BLaER1 treated with 17β-estradiol and CSF1 and Interleukin-3, amounts not matched to agents 10 nM and 100 nM (cell line): ENCODE measurements around the gene TMOD1.

Experiments used
- H3K27ac ChIP-seq, 11 experiments: shearing (Covaris generic); formaldehyde crosslinking; 2 replicates each; pipeline ENCODE4 v1.8.1; 2022
- H3K27me3 ChIP-seq, 11 experiments: shearing (Covaris generic); formaldehyde crosslinking; 2 replicates each; pipeline ENCODE4 v1.8.1; 2022
- H3K36me3 ChIP-seq, 11 experiments: shearing (Covaris generic); formaldehyde crosslinking; 2 replicates each; pipeline ENCODE4 v1.8.1; 2022
- H3K4me1 ChIP-seq, 10 experiments: shearing (Covaris generic); formaldehyde crosslinking; 2 replicates each; pipeline ENCODE4 v1.8.1; 2022
- H3K4me2 ChIP-seq, 11 experiments: shearing (Covaris generic); formaldehyde crosslinking; 2 replicates each; pipeline ENCODE4 v1.8.1; 2022
- H3K4me3 ChIP-seq, 10 experiments: shearing (Covaris generic); formaldehyde crosslinking; 2 replicates each; pipeline ENCODE4 v1.8.1; 2022
- H3K9ac ChIP-seq, 11 experiments: shearing (Covaris generic); formaldehyde crosslinking; 2 replicates each; pipeline ENCODE4 v1.8.1; 2022
- H3K9me3 ChIP-seq, 11 experiments: shearing (Covaris generic); formaldehyde crosslinking; replicated peaks in 1 of 11; 2 replicates each; pipeline ENCODE4 v1.8.1; 2022
- H4K20me1 ChIP-seq, 11 experiments: shearing (Covaris generic); formaldehyde crosslinking; 2 replicates each; pipeline ENCODE4 v1.8.1; 2022
- Cebpa-rat ChIP-seq, 11 experiments: shearing (Covaris generic); IDR thresholded peaks; 2 replicates each; pipeline ENCODE4 v1.8.1; 2022

TMOD1 gene

DNA sequence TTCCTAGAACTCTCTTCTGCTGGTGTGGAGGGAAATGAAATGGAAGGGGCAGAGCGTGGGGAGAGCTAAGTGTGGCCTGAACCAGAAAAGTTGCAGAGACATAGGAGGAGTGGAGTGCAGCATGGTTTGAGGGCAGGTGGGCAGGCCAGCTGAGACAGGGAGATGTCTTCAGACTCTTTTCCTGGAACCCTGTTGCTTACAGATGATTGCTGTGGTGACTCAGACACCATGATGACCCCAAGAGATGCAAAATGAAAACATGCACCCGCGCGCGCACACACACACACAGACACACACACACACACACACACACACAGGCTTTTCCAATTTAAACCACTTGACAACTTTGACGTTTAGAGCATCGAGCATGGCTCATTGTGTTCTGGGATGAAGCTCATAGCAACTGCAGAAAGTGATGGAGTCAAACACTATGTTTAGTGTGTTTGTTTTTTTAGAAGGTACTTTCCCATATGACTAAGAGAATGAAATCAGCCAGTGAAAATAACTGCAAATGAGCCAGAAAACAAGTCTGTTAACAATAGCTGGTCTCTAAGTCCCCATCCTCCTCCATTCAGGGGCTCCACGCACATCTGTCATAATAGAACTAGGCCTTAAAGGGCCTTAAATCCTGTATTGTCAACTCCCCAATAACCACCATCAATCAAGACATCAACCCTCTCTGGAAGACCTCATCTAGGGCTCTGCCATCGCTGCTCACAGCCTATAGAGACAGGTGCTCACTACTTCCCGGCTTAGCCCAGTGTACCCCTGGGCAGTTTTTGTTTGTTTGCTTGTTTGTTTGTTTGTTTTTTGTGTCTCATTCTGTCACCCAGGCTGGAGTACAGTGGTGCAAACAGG lies 9.6 kb downstream of the TMOD1 start:
- Histone ChIP-seq H3K27ac (no peak overlapping the region), H3K9ac (no peak overlapping the region), H4K20me1 (no peaks in the 10 kb centered on the region), H3K27me3 (peaks cover 0 to 7% (median 1%) of the 10 kb centered on the region in 11 experiments; a peak in 14 of 22 replicates), H3K4me3 (no peak overlapping the region), H3K36me3 (no peaks in the 10 kb centered on the region), H3K9me3 (no peaks in the 10 kb centered on the region), H3K4me1 (no peaks in the 10 kb centered on the region), H3K4me2 (no peak overlapping the region)
- TF ChIP-seq Cebpa-rat (IDR thresholded peaks at IDR 0.05): no peak

DNA sequence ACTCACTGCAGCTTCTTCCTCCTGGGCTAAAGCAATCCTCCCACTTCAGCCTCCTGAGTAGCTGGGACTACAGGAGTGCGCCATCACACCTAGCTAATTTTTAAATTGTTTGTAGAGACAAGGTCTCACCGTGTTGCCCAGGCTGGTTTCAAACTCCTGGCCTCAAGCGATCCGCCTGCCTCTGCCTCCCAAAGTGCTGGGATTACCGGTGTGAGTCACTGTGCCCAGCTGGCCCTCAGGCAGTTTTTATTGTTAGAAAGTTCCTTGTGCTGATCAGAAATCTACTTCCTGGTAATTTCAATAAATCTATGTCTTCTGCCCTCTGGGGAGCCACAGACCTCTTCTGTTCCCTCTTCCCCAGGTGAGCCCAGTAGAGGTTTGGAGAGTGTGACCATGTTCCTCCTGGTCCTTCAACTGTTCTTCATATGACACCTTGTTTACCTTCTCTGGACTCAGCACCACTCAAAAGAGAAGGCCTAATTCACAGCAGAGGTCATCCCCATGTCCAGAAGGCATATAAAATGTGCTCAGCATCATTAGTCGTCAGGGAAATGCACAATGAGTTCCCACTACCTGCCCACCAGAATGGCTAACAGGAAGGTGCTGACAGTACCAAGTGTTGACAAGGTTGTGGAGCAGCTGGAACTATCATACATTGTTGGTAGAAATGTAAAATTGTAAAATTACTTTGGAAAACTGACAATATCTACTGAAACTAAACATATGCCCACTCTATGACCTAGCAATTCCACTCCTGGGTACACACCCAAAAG lies 10.4 kb downstream of the TMOD1 start:
- H3K27ac ChIP-seq: no peak overlapping the region
- no peaks in the 10 kb centered on the region; a peak in 1 of 22 replicates for H3K27me3 ChIP-seq
- H3K4me2 ChIP-seq: no peak overlapping the region
- H3K4me1 ChIP-seq: no peaks in the 10 kb centered on the region
- H3K9ac ChIP-seq: no peak overlapping the region
- H3K4me3 ChIP-seq: no peak overlapping the region
- no peak for TF ChIP-seq Cebpa-rat (IDR thresholded peaks at IDR 0.05)
- no peaks in the 10 kb centered on the region for H3K9me3 ChIP-seq
- no peaks in the 10 kb centered on the region for H4K20me1 ChIP-seq
- no peaks in the 10 kb centered on the region for H3K36me3 ChIP-seq

DNA sequence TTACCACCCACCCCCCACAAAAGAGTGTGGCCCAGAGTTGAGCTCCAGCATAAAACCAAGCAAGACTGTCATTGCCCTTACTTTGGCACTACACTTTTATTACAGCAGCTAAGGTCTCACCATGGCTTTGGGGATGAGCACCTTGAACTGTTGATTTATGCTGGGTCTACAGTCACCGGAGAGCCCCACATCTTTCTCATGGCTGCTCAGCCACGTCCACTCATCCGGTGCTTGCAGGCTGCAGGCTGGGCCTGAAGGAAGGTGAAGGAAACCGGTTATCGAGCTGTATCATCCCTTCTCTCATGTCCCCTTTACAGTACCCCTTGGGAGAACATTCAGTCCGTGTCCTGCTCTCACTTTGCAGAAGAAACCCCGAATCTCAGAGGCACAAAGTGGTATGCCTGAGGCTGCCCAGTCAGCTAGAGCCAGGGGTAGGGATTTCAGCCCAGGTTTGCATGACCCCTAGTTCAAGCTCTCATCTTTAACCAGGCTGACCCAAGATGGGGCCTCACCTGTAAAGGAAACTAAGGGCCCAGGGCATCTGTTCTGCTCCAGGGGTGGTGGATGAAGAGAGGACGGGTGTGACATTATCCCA lies 11.6 kb downstream of the TMOD1 start:
- H3K36me3 ChIP-seq: no peaks in the 10 kb centered on the region
- H3K27ac ChIP-seq: no peak overlapping the region
- no peak overlapping the region for H3K4me2 ChIP-seq
- H3K4me3 ChIP-seq: no peak overlapping the region
- no peaks in the 10 kb centered on the region for H3K4me1 ChIP-seq
- no peak overlapping the region for H3K9ac ChIP-seq
- H4K20me1 ChIP-seq: no peaks in the 10 kb centered on the region
- no peaks in the 10 kb centered on the region for H3K27me3 ChIP-seq
- TF ChIP-seq Cebpa-rat (IDR thresholded peaks at IDR 0.05): no peak
- H3K9me3 ChIP-seq: no peaks in the 10 kb centered on the region

DNA sequence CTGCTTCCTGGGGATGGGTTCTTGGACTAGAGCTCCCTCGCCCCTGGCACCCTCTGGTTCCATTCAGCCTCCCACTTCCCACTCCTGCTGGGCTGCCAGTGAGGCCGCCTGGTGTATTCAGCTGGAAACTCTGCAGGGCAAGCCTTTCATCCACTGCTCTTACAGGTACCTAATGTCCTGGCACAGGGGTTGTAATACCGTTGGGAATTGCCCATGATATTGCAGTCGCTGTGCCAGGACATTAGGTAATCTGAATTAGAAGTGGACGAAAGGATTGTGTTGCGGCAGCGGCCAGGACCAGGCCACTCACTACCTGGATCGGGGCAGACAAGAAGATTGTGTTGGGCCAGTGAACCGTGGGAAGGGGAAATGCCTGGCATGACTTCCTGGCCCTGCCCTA lies 13.1 kb downstream of the TMOD1 start:
- no peaks in the 10 kb centered on the region for H4K20me1 ChIP-seq
- no peaks in the 10 kb centered on the region for H3K36me3 ChIP-seq
- H3K27ac ChIP-seq: no peak overlapping the region
- no peak overlapping the region for H3K4me3 ChIP-seq
- H3K9me3 ChIP-seq: no peaks in the 10 kb centered on the region
- H3K4me2 ChIP-seq: no peak overlapping the region
- no peak overlapping the region for H3K9ac ChIP-seq
- H3K4me1 ChIP-seq: no peaks in the 10 kb centered on the region
- peaks cover 0 to 4% (median 0%) of the 10 kb centered on the region in 11 experiments; a peak in 1 of 22 replicates for H3K27me3 ChIP-seq
- no peak for TF ChIP-seq Cebpa-rat (IDR thresholded peaks at IDR 0.05)

DNA sequence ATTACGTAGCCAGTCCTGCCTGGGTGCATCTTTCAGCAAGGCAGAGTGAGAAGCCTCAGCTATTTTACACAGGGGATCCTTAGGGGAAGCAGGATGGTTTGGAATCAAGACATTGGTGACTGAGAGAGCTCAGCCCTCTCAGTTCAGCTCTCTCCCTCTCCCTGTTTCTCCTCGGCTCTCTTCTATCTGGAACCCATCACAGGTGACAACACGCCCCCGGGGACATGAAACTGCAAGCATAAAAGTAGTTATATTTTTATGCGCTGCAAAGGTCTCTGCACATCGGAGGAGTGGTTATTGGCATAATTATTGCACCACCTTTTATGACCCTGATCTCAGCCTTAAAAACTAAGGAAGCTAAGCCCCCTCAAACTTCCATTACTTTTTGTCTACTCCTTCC lies 14.2 kb downstream of the TMOD1 start:
- H4K20me1 ChIP-seq: no peaks in the 10 kb centered on the region
- no peak for TF ChIP-seq Cebpa-rat (IDR thresholded peaks at IDR 0.05)
- H3K27me3 ChIP-seq: peaks cover 0 to 6% (median 0%) of the 10 kb centered on the region in 11 experiments; a peak in 1 of 22 replicates
- H3K9ac ChIP-seq: no peak overlapping the region
- H3K9me3 ChIP-seq: no peaks in the 10 kb centered on the region
- H3K4me1 ChIP-seq: no peaks in the 10 kb centered on the region
- H3K27ac ChIP-seq: no peak overlapping the region
- H3K4me3 ChIP-seq: no peak overlapping the region
- H3K4me2 ChIP-seq: no peak overlapping the region
- H3K36me3 ChIP-seq: no peaks in the 10 kb centered on the region

DNA sequence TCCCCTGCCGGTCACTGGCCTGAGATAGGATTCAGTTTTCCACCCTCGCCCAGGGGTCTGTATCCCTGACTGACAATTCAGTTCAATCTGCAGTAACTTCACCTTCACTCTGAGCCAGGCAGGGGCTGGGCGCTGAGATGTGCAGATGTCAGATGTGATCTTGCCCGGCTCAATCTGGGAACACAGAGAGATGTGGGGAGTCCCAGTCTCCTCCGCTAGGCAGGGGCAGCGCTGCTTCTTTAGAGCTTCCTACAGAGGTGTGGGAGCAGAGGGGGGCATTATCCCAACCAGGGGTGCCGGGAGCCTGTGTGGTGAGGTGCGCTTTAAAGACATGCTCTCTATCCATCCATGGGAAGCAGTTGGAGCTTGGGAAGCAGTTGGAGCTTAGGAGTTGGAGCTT lies 14.6 kb downstream of the TMOD1 start:
- Histone ChIP-seq H3K9me3 (no peaks in the 10 kb centered on the region), H3K27me3 (peaks cover 0 to 6% (median 0%) of the 10 kb centered on the region in 11 experiments; a peak in 1 of 22 replicates), H3K36me3 (no peaks in the 10 kb centered on the region), H4K20me1 (no peaks in the 10 kb centered on the region), H3K9ac (no peak overlapping the region), H3K4me1 (no peaks in the 10 kb centered on the region), H3K4me3 (no peak overlapping the region), H3K27ac (no peak overlapping the region), H3K4me2 (no peak overlapping the region)
- no peak for TF ChIP-seq Cebpa-rat (IDR thresholded peaks at IDR 0.05)

DNA sequence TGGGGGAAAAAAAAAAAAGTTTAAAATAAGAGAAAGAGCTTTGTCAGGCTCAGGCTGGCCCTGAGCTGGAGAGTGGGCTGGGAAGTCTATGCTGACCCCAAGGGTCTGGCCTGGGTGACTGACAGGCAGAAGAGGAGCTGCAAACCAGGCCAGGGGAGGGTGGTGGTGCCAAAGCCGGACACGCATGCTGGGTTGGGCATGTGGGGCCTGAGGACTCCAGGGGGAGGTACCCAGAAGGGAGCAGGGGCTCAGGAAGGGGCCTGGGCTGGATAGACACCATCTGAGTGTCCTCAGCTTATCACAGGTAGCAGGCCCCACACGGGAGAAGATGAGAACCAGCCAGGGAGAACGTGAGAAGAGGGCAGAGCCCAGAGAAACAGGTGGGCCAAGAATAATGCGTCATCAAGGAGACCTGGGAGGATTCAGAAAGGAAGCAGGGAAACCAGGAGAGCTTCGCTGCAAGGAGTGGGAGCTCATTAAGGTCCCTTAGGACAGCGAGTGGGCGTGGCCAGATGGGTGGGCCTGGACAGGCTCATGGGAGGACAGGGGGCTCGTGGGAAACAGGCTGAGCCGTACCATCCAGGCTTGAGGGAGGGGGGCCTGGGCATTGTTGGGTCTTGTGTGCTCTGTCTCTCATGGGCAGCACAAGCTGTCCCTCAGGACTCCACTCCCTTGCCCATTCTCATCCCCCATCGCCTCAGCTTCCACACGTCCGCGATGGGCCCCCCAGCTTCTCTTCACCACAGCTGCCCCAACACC lies 16.0 kb downstream of the TMOD1 start:
- Histone ChIP-seq H3K4me1 (no peaks in the 10 kb centered on the region), H3K36me3 (no peaks in the 10 kb centered on the region)

DNA sequence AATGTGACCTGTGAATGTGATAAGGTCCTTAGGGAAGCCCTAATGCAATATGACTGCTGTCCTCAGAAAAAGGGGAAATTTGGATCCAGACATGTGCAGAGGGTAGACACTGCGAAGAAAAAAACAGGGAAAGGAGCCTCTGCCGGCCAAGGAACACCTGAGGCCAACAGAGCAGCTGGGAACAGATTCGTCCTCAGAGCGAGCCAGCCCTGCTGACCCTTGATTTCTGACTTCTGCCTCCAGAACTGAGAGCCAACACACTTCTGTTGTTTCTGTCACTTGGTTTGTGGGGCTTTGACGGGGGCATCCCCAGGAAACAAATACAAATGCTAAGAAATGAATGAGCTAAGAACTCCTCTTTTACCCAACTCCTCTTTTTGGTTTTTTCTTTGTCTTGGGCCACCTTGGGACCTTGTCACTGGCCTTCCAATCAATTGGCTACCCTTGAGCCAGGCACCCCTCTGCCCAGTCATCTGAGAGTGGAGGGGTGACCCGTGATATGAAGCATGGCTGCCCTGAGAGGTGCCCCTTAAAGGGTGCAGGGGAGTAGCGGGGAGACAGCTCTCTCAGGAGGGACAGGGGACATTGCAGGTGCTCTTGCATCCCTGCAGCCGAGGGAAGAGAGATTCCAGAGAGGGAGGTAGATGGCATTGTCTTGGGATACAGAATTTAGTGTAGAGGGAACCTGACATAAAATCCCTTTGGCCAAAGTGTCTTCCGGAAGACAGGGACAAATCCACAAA lies 16.9 kb downstream of the TMOD1 start:
- Histone ChIP-seq H3K27ac (no peak overlapping the region), H3K9me3 (no peaks in the 10 kb centered on the region), H3K4me1 (no peaks in the 10 kb centered on the region), H3K9ac (no peak overlapping the region), H3K4me3 (no peak overlapping the region), H3K36me3 (no peaks in the 10 kb centered on the region), H3K27me3 (peaks cover 0 to 6% (median 0%) of the 10 kb centered on the region in 11 experiments; a peak in 1 of 22 replicates), H4K20me1 (no peaks in the 10 kb centered on the region), H3K4me2 (no peak overlapping the region)
- TF ChIP-seq Cebpa-rat (IDR thresholded peaks at IDR 0.05): no peak

More for the DNA sequence above, 16.0 kb downstream of the TMOD1 start:
- H3K4me2 ChIP-seq: no peak overlapping the region
- TF ChIP-seq Cebpa-rat (IDR thresholded peaks at IDR 0.05): no peak
- H3K9ac ChIP-seq: no peak overlapping the region
- no peaks in the 10 kb centered on the region for H4K20me1 ChIP-seq
- no peak overlapping the region for H3K27ac ChIP-seq
- H3K27me3 ChIP-seq: peaks cover 0 to 6% (median 0%) of the 10 kb centered on the region in 11 experiments; a peak in 1 of 22 replicates
- H3K9me3 ChIP-seq: no peaks in the 10 kb centered on the region
- H3K4me3 ChIP-seq: no peak overlapping the region
